Keratinocyte (primary cell): ENCODE results near the gene ACTR10.

Experiments
- EZH2 ChIP-seq: IDR thresholded peaks from one replicate; pipeline ENCODE4 v1.6.1; 2012; ENCODE audit warnings: inconsistent platforms, mild to moderate bottlenecking, low read length, moderate library complexity
- TF ChIP-seq, protein P1 (sequence below), 3 experiments: IDR thresholded peaks in 1 of 3; conservative IDR thresholded peaks in 1 of 3; optimal IDR thresholded peaks in 1 of 3; 2 replicates in 2 of 3; 3 replicates in 1 of 3; pipeline versions ENCODE3 to v1.5.1; 2011; ENCODE audit warnings: low read length in 3 of 3, mild to moderate bottlenecking in 3 of 3, moderate library complexity in 2 of 3, control low read depth in 1 of 3, inconsistent platforms in 1 of 3; ENCODE audit not compliant: insufficient read depth in 2 of 3; ENCODE audit errors: extremely low read depth in 1 of 3

- TF ChIP-seq EZH2, result no peak
- TF ChIP-seq, protein P1, sequence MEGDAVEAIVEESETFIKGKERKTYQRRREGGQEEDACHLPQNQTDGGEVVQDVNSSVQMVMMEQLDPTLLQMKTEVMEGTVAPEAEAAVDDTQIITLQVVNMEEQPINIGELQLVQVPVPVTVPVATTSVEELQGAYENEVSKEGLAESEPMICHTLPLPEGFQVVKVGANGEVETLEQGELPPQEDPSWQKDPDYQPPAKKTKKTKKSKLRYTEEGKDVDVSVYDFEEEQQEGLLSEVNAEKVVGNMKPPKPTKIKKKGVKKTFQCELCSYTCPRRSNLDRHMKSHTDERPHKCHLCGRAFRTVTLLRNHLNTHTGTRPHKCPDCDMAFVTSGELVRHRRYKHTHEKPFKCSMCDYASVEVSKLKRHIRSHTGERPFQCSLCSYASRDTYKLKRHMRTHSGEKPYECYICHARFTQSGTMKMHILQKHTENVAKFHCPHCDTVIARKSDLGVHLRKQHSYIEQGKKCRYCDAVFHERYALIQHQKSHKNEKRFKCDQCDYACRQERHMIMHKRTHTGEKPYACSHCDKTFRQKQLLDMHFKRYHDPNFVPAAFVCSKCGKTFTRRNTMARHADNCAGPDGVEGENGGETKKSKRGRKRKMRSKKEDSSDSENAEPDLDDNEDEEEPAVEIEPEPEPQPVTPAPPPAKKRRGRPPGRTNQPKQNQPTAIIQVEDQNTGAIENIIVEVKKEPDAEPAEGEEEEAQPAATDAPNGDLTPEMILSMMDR (optimal IDR thresholded peaks at IDR 0.05 in 1 of 3, IDR thresholded peaks at IDR 0.05 in 1 of 3, conservative IDR thresholded peaks at IDR 0.05 in 1 of 3; ENCODE audit: extremely low read depth in 1 of 3, insufficient read depth in 2 of 3, low read length in 3 of 3), result no peak
Observed at GRCh38 chr14:58239244-58240195, 39.6 kb downstream of the ACTR10 start.
